ENCODE results near the gene HBQ1. TPM values are rescaled to one million over a fixed set of nuclear protein-coding genes. Genes with fewer than 3 reads are reported as not detected.

The HBQ1 gene
- polyA plus RNA-seq, 3 donors: 0.67 to 0.98 (median 0.78) TPM

Other genes starting within 250 kb of the HBQ1 start
- gene POLR3K, start 126.9 kb upstream of the HBQ1 start, polyA plus RNA-seq (ENCODE audit: insufficient read length in 3 of 3): 10 to 100 TPM; 11.4 to 14.6 (median 12.5) TPM
- 10 to 100 TPM; 36.0 to 47.0 (median 36.2) TPM for gene SNRNP25, start 126.6 kb upstream of the HBQ1 start, polyA plus RNA-seq (ENCODE audit: insufficient read length in 3 of 3)
- 10 to 100 TPM; 22.0 to 30.6 (median 25.7) TPM for gene RHBDF1, start 107.8 kb upstream of the HBQ1 start, polyA plus RNA-seq (ENCODE audit: insufficient read length in 3 of 3)
- gene MPG, start 102.2 kb upstream of the HBQ1 start, polyA plus RNA-seq (ENCODE audit: insufficient read length in 3 of 3): 10 to 100 TPM; 15.3 to 27.1 (median 26.7) TPM
- 10 to 100 TPM; 28.6 to 31.4 (median 31.2) TPM for gene NPRL3, start 41.8 kb upstream of the HBQ1 start, polyA plus RNA-seq (ENCODE audit: insufficient read length in 3 of 3)
- gene HBZ, start 27.8 kb upstream of the HBQ1 start, polyA plus RNA-seq (ENCODE audit: insufficient read length in 3 of 3): 1 to 10 TPM in 2 of 3 donors, not detected in 1; 1.4 to 1.6 TPM
- gene HBM, start 14.5 kb upstream of the HBQ1 start, polyA plus RNA-seq (ENCODE audit: insufficient read length in 3 of 3): 1 to 10 TPM; 5.0 to 5.2 (median 5.0) TPM
- gene HBA2, start 7.6 kb upstream of the HBQ1 start, polyA plus RNA-seq (ENCODE audit: insufficient read length in 3 of 3): 1,000 to 10,000 TPM in 2 of 3 donors, 100 to 1,000 TPM in 1; 873 to 1,661 (median 1,303) TPM
- gene HBA1, start 3.8 kb upstream of the HBQ1 start, polyA plus RNA-seq (ENCODE audit: insufficient read length in 3 of 3): 1,000 to 10,000 TPM in 1 of 3 donors, 100 to 1,000 TPM in 2; 591 to 1,202 (median 749) TPM
- gene LUC7L, start 49.0 kb downstream of the HBQ1 start, polyA plus RNA-seq (ENCODE audit: insufficient read length in 3 of 3): 100 to 1,000 TPM; 120 to 175 (median 128) TPM
- gene FAM234A, start 54.4 kb downstream of the HBQ1 start, polyA plus RNA-seq (ENCODE audit: insufficient read length in 3 of 3): 10 to 100 TPM; 72.6 to 86.1 (median 82.5) TPM
- 1 to 10 TPM in 2 of 3 donors, under 1 TPM in 1; 0.89 to 2.2 (median 2.0) TPM for gene RGS11, start 95.5 kb downstream of the HBQ1 start, polyA plus RNA-seq (ENCODE audit: insufficient read length in 3 of 3)
- 1 to 10 TPM; 1.3 to 6.1 (median 2.6) TPM for gene ARHGDIG, start 100.1 kb downstream of the HBQ1 start, polyA plus RNA-seq (ENCODE audit: insufficient read length in 3 of 3)
- gene PDIA2, start 102.7 kb downstream of the HBQ1 start, polyA plus RNA-seq (ENCODE audit: insufficient read length in 3 of 3): 1 to 10 TPM in 2 of 3 donors, under 1 TPM in 1; 0.73 to 2.5 (median 1.6) TPM
- 10 to 100 TPM; 14.1 to 23.7 (median 22.2) TPM for gene AXIN1, start 172.3 kb downstream of the HBQ1 start, polyA plus RNA-seq (ENCODE audit: insufficient read length in 3 of 3)
- 10 to 100 TPM; 55.3 to 90.5 (median 65.3) TPM for gene MRPL28, start 190.1 kb downstream of the HBQ1 start, polyA plus RNA-seq (ENCODE audit: insufficient read length in 3 of 3)
- gene PGAP6, start 201.5 kb downstream of the HBQ1 start, polyA plus RNA-seq (ENCODE audit: insufficient read length in 3 of 3): 10 to 100 TPM; 56.7 to 71.2 (median 60.6) TPM
- gene NME4, start 216.7 kb downstream of the HBQ1 start, polyA plus RNA-seq (ENCODE audit: insufficient read length in 3 of 3): 100 to 1,000 TPM; 108 to 146 (median 134) TPM
- gene DECR2, start 221.4 kb downstream of the HBQ1 start, polyA plus RNA-seq (ENCODE audit: insufficient read length in 3 of 3): 10 to 100 TPM; 20.7 to 47.6 (median 21.2) TPM
- 100 to 1,000 TPM in 2 of 3 donors, 10 to 100 TPM in 1; 96.3 to 159 (median 104) TPM for gene RAB11FIP3, start 245.2 kb downstream of the HBQ1 start, polyA plus RNA-seq (ENCODE audit: insufficient read length in 3 of 3)

Data from renal cortex interstitium (tissue), 3 donors.